ENCODE measurements around the gene CATSPER3.

DNA sequence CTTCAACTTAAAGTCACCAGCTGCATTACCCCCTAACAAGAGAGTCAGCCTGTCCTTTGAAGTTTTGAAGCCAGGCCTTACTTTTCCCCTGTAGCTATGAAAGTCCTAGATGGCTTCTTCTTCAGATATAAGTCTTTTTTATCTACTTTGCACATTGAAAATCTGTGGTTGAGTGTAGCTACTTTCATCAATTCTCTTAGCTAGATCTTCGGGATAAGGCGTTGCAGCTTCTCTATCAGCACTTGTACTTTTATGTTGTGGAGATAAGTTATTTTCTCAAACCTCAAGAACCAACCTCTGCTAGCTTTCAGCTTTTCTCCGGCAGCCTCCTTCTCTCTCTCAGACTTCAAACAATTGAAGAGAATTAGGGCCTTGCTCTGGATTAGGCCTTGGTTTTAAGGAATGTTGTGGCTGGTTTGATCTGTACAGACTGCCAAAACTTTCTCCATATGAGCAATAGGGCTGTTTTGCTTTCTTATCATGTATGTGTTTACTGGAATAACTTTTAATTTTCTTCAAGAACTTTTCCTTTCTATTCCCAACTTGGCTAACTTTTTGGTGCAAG is 21.6 kb downstream of the CATSPER3 start:
- TF ChIP-seq, protein P1, sequence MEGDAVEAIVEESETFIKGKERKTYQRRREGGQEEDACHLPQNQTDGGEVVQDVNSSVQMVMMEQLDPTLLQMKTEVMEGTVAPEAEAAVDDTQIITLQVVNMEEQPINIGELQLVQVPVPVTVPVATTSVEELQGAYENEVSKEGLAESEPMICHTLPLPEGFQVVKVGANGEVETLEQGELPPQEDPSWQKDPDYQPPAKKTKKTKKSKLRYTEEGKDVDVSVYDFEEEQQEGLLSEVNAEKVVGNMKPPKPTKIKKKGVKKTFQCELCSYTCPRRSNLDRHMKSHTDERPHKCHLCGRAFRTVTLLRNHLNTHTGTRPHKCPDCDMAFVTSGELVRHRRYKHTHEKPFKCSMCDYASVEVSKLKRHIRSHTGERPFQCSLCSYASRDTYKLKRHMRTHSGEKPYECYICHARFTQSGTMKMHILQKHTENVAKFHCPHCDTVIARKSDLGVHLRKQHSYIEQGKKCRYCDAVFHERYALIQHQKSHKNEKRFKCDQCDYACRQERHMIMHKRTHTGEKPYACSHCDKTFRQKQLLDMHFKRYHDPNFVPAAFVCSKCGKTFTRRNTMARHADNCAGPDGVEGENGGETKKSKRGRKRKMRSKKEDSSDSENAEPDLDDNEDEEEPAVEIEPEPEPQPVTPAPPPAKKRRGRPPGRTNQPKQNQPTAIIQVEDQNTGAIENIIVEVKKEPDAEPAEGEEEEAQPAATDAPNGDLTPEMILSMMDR (IDR thresholded peaks at IDR 0.05) = no peak
- no peak for TF ChIP-seq POLR2A (IDR thresholded peaks at IDR 0.05)
